CD1c-positive myeloid dendritic cell (primary cell): ENCODE data around the gene MID1IP1.

Experiments used
- DNase-seq: peaks from one replicate; pipeline ENCODE4 v3.0.0-alpha.2; 2016; ENCODE audit errors: extremely low spot score

MID1IP1 gene

GRCh38 chrX:38816155-38816554 lies 14.9 kb downstream of the MID1IP1 start:
- DNase-seq, result no peak

- DNase-seq, result peak; percentile 40
Observed at GRCh38 chrX:38817004-38817703, 15.9 kb downstream of the MID1IP1 start.

DNA sequence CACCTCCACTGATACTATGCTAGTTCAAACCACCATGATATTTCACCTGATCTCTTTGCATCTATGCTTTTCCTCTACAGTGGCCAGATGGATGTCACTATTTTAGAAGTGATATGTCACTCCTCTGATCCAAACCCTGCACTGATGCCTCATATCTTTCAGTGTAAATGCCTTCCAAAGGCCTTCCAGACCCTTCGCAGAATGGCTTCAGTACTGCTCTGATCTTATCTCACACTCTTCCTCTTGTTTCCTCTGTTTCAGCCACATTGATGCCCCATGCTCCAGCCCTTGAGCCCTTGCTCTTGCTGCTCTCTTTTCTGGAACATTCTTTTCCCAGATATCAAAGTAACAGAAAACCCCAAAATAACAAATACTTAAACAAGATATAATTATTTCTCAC lies 17.9 kb downstream of the MID1IP1 start:
- no peak for DNase-seq

DNA sequence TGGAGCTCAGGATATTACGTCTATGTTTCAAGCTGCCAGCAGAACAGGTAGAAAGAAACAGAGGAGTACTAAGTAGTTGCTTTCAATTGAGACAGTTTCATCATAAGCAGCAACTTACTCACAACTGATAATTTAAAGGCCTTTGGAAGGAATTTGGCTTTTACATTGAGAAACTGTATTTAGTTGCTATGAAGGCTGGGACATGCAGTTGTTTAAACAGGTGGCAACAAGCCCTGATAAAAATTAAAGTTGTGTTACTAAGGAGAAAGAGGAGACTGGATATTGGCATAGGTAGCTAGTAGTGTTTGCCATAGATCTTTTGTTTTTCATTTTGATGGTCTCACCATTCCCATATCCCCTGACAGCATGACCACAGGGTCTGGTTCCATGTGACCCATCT lies 18.4 kb downstream of the MID1IP1 start:
- no peak for DNase-seq

GRCh38 chrX:38820751-38821150 lies 19.5 kb downstream of the MID1IP1 start:
- DNase-seq, result no peak

DNA sequence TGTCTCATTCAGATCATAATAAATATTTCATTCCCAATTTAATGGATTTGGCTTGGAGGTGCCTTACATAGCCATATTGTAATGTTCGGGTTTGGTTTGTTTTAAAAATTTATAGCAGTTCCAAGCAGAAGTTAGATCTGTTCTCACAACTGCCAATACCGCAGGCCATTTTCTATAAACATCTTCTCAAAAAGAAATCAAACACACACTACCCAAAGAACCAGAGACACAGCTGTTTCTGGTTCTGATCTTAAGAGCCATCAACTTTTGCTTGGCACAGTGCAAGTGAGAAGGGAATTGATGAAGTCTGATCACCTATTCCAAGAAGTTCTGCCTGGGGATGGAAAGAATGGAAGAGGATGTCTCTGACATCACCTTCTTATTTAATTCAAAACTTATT lies 22.9 kb downstream of the MID1IP1 start:
- DNase-seq, result no peak

DNA sequence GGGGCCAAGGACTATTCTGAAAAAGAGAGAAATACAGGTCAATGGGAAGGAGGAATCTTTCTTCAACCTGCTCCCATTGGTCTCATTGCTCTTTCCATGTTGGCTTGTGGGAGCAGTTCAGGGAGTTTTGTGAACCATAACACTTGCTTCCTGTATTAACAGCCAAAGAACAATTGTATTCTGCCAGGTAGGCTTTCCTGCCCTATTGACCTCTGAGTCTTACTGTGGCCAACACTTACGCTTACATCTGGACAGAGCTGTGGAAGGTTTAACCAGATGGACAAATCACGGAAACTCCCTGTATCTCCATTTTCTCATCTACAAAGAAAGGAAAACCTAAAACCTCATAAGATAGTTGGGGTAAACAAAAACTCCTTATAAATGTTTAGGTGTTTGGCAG lies 30.7 kb downstream of the MID1IP1 start:
- DNase-seq, result no peak

GRCh38 chrX:38837389-38837788 lies 36.1 kb downstream of the MID1IP1 start:
- no peak for DNase-seq

DNA sequence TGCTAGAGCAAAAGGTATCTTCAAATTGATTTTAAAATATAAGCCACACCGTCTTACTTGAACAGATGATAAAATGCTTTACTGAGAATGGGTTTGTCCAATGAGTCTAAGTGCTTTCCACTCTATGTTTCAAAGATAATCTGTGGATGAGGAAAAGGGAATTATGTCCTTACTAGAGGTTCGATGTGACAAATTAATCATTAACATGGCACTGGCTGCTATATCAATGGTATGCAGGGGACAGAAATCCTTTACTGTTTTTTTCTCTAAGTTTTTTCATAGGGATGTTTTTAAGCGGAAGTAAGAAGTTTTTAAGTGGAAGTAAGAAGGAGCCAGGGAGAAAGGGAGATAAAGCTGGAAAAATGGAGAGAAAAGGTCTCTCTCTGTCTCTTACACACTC lies 38.0 kb downstream of the MID1IP1 start:
- DNase-seq, result no peak

GRCh38 chrX:38839944-38840343 lies 38.7 kb downstream of the MID1IP1 start:
- DNase-seq, result no peak

DNA sequence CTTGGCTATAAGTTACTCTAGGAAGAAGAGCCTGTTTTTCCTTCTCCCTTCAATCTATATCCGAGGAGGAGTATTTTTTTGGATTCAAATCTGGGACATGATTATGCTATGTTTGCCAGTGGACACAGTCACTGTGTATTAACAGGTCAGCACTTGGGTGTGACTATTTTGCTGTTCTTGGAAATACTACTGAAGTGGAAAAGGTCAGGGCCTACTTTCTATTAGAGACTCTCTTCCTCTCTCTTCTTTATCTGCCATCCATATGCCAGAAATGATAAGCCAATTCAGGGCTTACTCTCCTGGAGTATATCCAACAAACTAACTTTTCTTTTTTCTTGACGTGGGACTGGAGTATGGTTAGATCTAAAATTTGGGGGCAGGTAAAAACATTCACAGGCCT lies 40.5 kb downstream of the MID1IP1 start:
- DNase-seq, result no peak

GRCh38 chrX:38845426-38845825 lies 44.2 kb downstream of the MID1IP1 start:
- DNase-seq, result no peak

- no peak for DNase-seq
Observed at GRCh38 chrX:38847206-38847902, 46.1 kb downstream of the MID1IP1 start.

DNA sequence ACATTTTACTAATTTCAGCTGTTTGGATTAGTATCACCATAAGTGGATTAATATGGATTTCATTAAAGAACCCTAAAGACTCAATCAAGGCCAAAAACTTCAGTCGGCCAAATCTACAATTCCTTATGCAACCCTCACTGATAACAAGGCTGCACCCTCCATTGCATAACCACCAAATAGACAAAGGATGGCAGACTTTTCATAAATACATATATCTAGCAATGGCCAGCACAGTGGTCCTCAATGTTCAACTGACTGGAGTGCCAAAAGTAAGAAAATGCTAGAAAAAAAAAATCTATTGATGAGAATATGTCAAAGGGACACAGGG lies 46.6 kb downstream of the MID1IP1 start:
- no peak for DNase-seq

DNA sequence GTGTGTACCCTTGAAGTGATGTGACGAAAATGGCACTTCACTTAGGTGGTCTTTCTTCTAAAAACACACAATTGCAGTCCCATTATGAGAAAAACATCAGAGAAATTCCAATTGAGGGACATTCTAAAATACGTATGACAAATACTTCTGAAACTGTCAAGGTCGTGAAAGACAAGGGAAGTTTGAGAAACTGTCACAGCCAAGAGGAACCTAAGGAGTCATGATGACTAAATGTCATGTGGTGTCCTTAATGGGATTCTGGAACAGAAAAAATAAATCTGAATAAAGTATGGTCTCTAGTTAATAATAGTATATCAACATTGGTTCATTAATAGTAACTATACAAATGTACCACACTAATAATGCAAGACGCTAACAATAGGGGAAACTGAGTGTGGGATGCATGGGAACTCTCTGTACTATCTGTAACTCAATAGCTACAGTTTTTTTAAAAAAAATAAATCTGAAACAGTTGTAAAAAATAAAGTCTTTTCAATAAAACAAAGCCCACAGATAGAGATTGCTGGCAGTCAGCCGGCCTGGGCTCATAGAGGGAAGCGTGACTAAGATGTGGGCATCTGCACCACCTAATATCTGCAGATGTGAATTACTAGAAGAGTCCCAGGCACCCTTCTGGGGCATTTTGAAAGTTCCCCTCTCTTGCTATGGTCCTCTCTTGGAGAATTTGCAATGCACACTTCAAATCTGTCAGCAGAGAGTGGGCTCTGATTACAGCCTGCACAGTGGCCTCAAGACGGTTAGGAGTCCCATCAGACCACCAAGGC lies 47.6 kb downstream of the MID1IP1 start:
- peak; percentile 75 for DNase-seq

DNA sequence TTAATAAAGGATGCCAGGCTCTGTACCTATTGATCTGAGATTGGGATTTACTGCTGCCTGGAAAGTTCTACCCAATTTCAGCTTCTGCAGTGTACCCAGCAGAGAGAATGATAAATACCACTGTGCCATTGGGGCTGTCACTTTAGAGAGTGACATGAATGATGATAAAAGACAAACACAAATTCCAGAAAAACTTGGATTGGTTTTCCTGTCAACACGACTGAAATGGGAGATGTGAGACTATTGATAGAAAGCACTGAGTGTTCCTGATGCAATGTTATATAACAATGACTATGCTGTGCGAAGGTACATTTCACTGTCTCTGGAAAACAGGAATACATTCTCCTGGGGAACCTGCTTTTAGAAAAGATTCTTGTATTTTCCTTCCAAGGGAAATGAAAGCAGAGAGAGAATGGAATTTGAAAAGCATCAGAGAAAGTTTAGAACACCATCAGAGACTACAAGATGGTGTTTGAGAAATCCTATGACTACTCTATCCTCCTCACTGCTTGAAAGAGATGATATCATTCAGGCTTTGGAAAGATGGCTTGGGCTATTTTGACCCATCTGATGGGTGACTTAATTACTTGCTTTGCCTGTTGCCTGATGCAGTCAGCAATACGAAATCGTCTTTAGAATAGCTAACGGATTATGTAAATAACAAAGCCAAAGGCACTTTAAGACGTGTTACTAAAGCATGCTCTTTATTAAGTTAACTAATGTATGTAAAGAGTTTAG lies 49.7 kb downstream of the MID1IP1 start:
- DNase-seq, result no peak

GRCh38 chrX:38854305-38854704 lies 53.0 kb downstream of the MID1IP1 start:
- DNase-seq, result no peak
